Medulla oblongata (tissue), 1 donor: ENCODE measurements around the gene STIP1.

ENCODE experiments used
- DNase-seq: peaks from one replicate; pipeline ENCODE4 v3.0.0-alpha.2; 2015; ENCODE audit errors: extremely low spot score

STIP1 gene

DNA sequence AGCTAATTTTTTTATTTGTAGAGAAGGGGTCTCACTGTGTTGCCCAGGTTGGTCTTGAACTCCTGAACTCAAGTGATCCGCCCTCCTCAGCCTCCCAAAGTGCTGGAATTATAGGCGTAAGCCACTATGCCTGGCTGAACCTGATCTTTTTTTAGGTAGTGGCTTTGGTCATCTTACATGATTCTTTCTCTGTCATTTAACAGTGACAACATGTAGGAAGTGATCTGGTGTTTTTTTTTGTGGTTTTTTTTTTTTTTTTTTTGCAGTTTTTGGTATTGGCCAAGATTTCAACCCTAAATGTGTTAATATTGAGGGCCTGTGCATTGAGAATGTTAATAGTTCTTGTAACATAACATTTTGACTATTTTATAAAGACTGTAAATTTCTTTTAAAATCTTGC lies 12.5 kb downstream of the STIP1 start:
- DNase-seq: no peak

GRCh38 chr11:64201543-64201942 lies 15.6 kb downstream of the STIP1 start:
- DNase-seq: no peak

DNA sequence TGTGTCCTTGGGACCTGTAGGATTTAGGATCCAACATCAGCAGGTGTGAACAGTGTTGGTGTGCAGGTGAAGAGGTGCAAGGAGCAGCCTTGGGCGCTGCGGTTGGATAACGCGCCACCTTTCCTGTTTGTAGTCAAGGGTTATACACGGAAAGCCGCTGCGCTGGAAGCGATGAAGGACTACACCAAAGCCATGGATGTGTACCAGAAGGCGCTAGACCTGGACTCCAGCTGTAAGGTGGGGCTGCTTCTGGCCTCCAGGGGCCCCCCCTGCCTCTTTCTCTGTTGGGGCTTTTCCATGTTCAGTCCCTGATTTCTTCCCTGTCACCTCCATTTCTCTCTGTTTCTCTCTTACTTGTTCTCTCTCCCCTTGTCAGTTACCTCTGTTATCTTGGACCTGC lies 17.0 kb downstream of the STIP1 start:
- no peak for DNase-seq

GRCh38 chr11:64203421-64204079 lies 17.6 kb downstream of the STIP1 start:
- DNase-seq: no peak

DNA sequence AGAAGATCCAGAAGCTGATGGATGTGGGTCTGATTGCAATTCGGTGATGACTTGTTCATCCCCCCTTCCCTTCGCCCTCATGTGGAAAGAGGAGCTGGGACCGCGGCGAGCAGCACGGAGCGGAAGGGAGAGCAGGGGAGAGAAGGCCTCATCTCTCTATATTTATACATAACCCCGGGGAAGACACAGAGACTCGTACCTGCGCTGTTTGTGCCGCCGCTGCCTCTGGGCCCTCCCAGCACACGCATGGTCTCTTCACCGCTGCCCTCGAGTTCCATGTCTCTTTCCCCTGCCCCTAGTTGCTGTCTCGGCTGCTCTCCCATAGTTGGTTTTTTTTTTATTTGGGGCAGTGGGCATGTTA lies 18.1 kb downstream of the STIP1 start:
- DNase-seq: no peak

DNA sequence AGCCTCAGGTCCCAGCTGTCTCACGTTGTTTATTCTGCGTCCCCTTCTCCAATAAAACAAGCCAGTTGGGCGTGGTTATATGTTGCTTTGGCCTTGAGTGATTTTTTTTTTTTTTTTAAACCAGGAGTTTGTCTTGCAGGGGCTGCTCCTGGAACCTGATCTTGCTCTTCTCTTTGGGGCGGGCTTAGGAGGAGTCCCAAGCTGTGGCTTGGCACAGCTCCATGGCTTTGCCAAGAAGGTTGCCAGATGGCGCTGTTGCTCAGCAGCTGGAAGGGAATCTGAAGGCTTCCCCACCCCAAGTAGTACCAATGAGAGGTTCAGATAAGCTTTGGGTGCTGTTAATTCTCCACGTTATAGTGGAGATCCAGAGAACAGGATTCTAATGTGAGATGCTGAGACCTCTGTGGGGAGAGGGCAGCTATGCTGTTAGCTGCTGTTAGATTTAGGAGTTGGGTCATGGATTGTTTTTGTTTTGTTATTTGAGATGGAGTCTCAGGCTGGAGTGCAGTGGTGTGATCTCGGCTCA lies 18.6 kb downstream of the STIP1 start:
- DNase-seq: peak; percentile 97

DNA sequence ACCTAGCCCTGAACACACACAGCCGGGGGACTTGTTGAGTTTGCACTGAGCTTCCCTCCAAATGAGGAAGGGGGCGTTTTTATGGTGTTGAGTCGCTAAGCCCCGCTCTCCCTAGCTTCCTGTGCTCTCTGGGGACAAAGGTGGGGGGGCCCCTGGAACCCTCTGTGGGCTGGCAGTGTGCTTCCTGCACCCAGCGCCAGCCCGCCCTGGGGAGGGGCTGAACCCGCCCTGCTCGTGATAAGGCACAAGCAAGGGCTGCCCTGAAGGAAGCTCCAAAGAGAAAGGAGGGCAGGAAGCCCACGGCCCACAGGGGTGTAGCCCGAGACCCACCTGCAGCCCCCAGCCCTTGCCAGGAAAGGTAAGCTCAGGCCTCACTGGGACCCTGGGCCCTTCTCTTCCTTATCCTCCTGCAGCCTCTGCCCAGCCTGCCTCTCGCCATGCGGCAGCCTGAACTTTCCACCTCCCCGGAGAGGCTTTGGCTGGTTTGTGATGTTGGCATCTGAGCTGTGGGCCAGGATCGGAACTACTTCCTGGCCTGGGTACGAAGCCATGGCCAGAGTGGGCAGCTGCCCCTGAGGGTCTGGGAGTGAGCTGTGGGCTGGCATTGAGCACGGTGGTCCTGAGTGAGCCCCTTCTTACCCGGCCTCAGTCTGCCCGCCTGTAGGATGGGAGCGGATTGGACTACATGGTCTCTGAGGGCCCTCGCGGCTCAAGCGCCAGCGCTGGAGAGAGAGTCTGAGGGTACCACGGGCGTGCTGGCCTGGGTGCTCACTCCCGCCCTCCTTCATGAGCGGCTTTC lies 20.7 kb downstream of the STIP1 start, which contains the start of gene FERMT3:
Gene FERMT3, plus strand, starts transcription at position 265 of the 799 bp plus-strand sequence. CDS start 644 bp downstream, outside the sequence.
- peak; percentile 53 for DNase-seq

GRCh38 chr11:64207256-64208085 lies 21.5 kb downstream of the STIP1 start:
- no peak for DNase-seq

DNA sequence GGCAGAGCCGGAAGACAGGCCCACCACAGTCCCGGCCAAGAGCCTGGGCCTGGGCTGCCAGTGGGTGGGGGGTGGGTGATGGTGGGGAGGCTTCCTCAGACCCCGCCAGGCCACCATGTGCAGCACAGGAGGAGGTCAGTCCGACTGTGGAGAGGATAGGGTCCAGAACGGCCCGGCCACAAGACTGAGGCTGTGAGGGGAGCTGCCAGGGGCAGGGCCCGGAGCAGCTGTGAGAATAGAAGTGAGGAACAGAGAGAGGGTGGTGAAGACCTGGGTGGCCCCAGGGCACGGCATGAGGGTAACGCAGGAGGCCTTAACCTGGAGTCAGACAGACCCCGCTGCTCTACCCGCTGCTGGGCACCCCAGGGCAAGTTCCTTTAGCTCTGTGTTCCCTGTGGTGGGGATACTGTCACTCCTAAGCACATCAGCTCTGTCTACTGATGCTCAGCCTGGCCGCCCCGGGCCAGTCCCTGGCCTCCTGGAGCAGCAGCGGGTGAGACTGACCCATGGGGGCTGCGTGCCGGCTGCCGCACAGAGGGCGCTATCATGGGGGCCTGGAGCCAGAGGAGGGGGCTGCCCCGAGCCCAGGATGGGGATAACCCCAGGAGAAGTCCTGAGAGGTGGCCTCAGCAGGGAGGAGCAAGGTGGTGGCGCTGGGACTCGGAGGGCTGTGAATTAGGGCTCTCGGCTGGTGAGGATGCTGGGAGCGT lies 22.3 kb downstream of the STIP1 start:
- no peak for DNase-seq

DNA sequence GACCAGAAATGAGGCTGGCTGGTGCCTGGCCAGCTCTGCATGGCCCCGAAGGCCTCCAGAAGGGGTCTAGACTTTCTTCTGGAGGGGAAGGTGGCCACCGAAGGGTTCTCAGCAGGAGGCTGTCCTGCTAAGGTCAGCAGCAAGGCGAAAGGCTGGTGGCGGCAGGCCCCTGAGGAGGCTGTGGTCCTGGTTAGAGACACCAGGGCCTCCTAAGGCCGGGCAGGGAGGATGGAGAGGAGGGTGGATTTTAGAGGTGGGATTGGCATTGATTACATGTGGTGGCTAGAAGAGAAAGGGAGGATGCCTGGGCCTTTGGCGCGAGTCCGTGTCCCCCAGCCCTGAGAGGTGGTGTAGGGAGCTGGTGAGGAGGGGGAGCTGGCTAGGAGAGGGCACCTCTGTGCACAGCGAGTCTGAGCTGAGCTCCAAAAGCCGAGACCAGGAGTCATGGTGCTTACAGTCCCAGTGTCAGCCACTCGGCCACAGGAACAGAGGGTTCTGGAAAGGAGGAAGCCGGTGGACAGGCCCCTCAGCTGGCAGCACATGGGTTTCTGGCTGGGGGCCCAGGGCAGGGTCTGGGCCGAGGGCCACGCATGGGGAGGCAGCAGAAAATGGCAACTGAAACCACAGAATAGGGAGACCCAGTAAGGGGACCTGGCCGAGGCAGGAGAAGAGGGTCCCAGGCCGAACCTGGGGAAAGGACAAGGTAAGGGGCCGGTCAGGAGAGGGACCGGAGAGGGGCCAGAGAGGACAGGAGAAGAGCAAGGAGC lies 23.0 kb downstream of the STIP1 start:
- DNase-seq: peak; percentile 43

GRCh38 chr11:64209563-64209843 lies 23.5 kb downstream of the STIP1 start:
- no peak for DNase-seq

GRCh38 chr11:64210301-64211020 lies 24.5 kb downstream of the STIP1 start:
- no peak for DNase-seq

GRCh38 chr11:64211181-64211872 lies 25.4 kb downstream of the STIP1 start:
- DNase-seq: no peak

DNA sequence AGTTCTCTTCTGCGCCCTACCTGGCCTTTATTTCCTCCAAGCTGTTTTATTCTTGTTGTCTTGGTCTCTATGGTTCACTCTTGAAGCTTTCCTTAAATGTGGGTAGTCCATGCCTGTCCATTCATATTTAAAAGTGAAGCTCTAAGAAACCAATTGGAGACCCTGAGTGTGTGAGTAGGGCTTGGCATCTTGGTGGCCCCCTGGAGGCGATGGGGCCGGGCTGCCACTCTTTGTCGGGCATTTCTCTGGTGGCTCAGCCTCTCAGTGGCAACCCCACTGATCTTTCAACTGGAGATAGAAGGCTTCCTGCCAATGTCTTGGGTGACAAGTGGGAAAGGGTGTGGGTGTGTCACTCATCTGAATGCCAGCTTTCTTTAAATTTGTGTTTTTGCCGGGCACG lies 30.9 kb downstream of the STIP1 start:
- DNase-seq: no peak

- no peak for DNase-seq
Observed at GRCh38 chr11:64218628-64219353, 32.8 kb downstream of the STIP1 start.

GRCh38 chr11:64219354-64219684 lies 33.3 kb downstream of the STIP1 start:
- no peak for DNase-seq

GRCh38 chr11:64219755-64220154 lies 33.8 kb downstream of the STIP1 start:
- DNase-seq: no peak

DNA sequence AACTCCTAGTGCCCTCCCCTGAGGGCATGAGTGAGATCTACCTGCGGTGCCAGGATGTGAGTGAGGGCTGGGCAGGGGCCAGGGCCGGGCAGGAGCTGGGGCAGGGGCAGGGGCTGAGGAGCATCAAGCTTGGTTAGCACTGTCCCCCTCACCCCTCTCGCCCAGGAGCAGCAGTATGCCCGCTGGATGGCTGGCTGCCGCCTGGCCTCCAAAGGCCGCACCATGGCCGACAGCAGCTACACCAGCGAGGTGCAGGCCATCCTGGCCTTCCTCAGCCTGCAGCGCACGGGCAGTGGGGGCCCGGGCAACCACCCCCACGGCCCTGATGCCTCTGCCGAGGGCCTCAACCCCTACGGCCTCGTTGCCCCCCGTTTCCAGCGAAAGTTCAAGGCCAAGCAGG lies 34.3 kb downstream of the STIP1 start:
- no peak for DNase-seq

DNA sequence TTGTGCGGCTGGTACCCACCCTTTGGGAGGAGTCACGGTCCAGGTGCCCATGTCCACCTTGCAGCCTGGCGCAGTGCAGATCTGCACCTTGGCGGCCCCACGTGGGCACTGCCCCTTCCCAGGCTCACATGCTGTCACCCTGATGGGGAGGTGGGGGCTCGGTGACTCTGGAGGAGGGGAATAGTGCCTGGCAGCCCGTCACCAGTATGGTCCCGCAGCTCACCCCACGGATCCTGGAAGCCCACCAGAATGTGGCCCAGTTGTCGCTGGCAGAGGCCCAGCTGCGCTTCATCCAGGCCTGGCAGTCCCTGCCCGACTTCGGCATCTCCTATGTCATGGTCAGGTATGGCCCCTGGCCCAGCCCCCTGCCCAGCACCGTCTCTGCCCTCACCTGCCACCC lies 34.8 kb downstream of the STIP1 start:
- DNase-seq: no peak
